CD4-positive, alpha-beta T cell (primary cell): ENCODE results near the gene CAT. TPM values are rescaled to one million over a fixed set of nuclear protein-coding genes. Genes with fewer than 3 reads are reported as not detected.

Source experiments
- ATAC-seq: fragments of 200-7000 bp; cut with Tn5 transposase; one replicate; pipeline ENCODE4 v1.10.0; 2022; ENCODE audit warnings: mild to moderate bottlenecking; ENCODE audit not compliant: poor library complexity
- CTCF ChIA-PET: fragments of 350-600 bp; sonication (Branson Sonifier 250); formaldehyde crosslinking; loops from one replicate; lab custom pipeline; 2021; ENCODE audit warnings: antibody characterized with exemption, inconsistent platforms; lab: Charles Lee
- POLR2A ChIA-PET: fragments of 350-600 bp; sonication (Branson Sonifier 250); formaldehyde crosslinking; loops from one replicate; lab custom pipeline; 2021; ENCODE audit warnings: antibody characterized with exemption, inconsistent platforms; lab: Charles Lee
- DNase-seq, 14 experiments: peaks; one replicate each; pipeline ENCODE4 v3.0.0-alpha.2; 2013 to 2020; ENCODE audit warnings: mixed read lengths in 2 of 14
- H3K27ac ChIP-seq, 2 donors: one replicate each; pipeline versions ENCODE4 v1.5.1 to v1.7.0; 2013; ENCODE audit warnings: low read length in 2 of 2, low read depth in 1 of 2, mild to moderate bottlenecking in 1 of 2
- H3K27me3 ChIP-seq, 2 experiments: 1 replicate in 1 of 2; 2 replicates in 1 of 2; pipeline versions ENCODE4 v1.6.1 to v1.7.0; 2013; ENCODE audit warnings: low read length in 2 of 2, control low read depth in 1 of 2, mild to moderate bottlenecking in 1 of 2, moderate library complexity in 1 of 2; ENCODE audit not compliant: insufficient read depth in 2 of 2, control insufficient read depth in 1 of 2
- H3K36me3 ChIP-seq: one replicate; pipeline ENCODE4 v1.6.1; 2013; ENCODE audit warnings: low read length, control low read depth; ENCODE audit not compliant: insufficient read depth
- H3K4me1 ChIP-seq: one replicate; pipeline ENCODE4 v1.6.1; 2013; ENCODE audit warnings: low read length, control low read depth; ENCODE audit not compliant: insufficient read depth
- H3K4me3 ChIP-seq: one replicate; pipeline ENCODE4 v1.5.1; 2013; ENCODE audit warnings: mild to moderate bottlenecking, low read length, moderate library complexity
- H3K9me3 ChIP-seq, 2 experiments: 1 replicate in 1 of 2; 2 replicates in 1 of 2; pipeline versions ENCODE4 v1.6.1 to v1.7.0; 2013; ENCODE audit warnings: low read length in 2 of 2, mild to moderate bottlenecking in 2 of 2, control low read depth in 1 of 2, moderate library complexity in 1 of 2; ENCODE audit not compliant: control insufficient read depth in 1 of 2, insufficient read depth in 1 of 2
- H3K27ac Mint-ChIP-seq: one replicate; pipeline ENCODE4 v1.8.0; 2020; ENCODE audit warnings: mixed read lengths
- H3K27me3 Mint-ChIP-seq: one replicate; pipeline ENCODE4 v1.8.0; 2021; ENCODE audit warnings: mixed read lengths
- H3K36me3 Mint-ChIP-seq: one replicate; pipeline ENCODE4 v1.8.0; 2021; ENCODE audit warnings: low read depth, mixed read lengths
- H3K4me1 Mint-ChIP-seq: one replicate; pipeline ENCODE4 v1.8.0; 2021; ENCODE audit warnings: low read depth, mixed read lengths
- H3K4me3 Mint-ChIP-seq: one replicate; pipeline ENCODE4 v1.8.0; 2020; ENCODE audit warnings: mild to moderate bottlenecking, mixed read lengths
- H3K9me3 Mint-ChIP-seq: one replicate; pipeline ENCODE4 v1.8.0; 2020; ENCODE audit warnings: mixed read lengths
- intact Hi-C, 2 experiments: fragments of 100-400 bp; cut with DNase I in 1 of 2; cut with micrococcal nuclease in 1 of 2; formaldehyde crosslinking; loops; one replicate each; pipeline versions ENCODE4 v1.15.1 to v1.9.0; 2023 to 2025; cut with DNase I, micrococcal nuclease
- total RNA-seq, 174 experiments: library from RNA in 2 of 174; stranded (reverse) in 2 of 174; gene quantifications; one replicate each; pipeline ENCODE4 v1.2.3 and lab custom pipeline; 2021 to 2026
- TF ChIP-seq, protein P1 (sequence below): fragments of 200-600 bp; IDR thresholded peaks from one replicate; pipeline ENCODE4 v1.8.0; 2022; ENCODE audit warnings: antibody characterized with exemption, mild to moderate bottlenecking

The CAT gene
- total RNA-seq, 2 experiments from 2014 or later = 8.5 to 9.8 TPM

DNA sequence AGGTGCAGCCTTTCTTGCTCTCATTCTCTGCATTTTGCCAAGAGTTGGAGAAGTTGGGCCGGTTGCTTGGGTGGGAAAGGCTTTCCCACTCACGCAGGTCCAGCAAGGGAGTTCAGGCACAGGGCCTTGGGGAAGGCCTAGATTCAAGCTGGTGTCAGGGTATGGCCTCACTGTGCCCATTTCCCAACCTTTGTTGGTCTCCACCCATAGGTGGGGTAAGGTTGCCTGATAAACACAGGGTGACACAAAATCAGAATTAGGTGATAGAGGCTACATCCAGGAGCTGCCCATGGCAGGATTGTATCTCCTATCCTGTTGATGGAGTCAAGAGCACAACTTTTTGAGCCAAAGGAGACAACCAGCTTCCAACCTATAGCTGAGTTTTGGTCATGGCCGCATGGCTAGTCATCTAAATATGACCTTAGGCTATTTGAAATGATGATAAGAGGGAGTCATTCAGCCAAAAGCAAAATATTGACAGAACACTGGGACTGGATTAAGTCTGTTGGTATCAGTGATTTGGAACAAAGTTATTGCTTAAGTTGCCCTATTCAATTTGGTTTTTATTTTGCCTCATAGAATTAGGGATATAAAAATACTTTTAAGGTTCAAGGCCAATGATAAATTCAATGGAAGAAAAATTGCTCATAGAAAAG lies 20.9 kb downstream of the CAT start:
- H3K27me3 Mint-ChIP-seq = no peaks in the 10 kb centered on the region
- POLR2A ChIA-PET = interaction anchor here (0.6 kb wide), 1 partner anchor 387 kb away, joined by 3 read pairs; no protein-coding TSS in a partner anchor
- no peak for DNase-seq
- H3K27ac Mint-ChIP-seq = no peak overlapping the region
- peaks cover 97% of the 10 kb centered on the region for H3K36me3 Mint-ChIP-seq
- no peak for ATAC-seq
- H3K9me3 Mint-ChIP-seq = no peaks in the 10 kb centered on the region
- H3K4me3 Mint-ChIP-seq = no peak overlapping the region
- Histone ChIP-seq H3K4me1 (no peaks in the 10 kb centered on the region), H3K4me3 (no peak overlapping the region), H3K36me3 (peaks cover 78% of the 10 kb centered on the region), H3K27me3 (no peaks in the 10 kb centered on the region), H3K9me3 (no peaks in the 10 kb centered on the region), H3K27ac (no peak overlapping the region)
- H3K4me1 Mint-ChIP-seq = peaks cover 5% of the 10 kb centered on the region
- intact Hi-C loops = no loop called here
- TF ChIP-seq, protein P1, sequence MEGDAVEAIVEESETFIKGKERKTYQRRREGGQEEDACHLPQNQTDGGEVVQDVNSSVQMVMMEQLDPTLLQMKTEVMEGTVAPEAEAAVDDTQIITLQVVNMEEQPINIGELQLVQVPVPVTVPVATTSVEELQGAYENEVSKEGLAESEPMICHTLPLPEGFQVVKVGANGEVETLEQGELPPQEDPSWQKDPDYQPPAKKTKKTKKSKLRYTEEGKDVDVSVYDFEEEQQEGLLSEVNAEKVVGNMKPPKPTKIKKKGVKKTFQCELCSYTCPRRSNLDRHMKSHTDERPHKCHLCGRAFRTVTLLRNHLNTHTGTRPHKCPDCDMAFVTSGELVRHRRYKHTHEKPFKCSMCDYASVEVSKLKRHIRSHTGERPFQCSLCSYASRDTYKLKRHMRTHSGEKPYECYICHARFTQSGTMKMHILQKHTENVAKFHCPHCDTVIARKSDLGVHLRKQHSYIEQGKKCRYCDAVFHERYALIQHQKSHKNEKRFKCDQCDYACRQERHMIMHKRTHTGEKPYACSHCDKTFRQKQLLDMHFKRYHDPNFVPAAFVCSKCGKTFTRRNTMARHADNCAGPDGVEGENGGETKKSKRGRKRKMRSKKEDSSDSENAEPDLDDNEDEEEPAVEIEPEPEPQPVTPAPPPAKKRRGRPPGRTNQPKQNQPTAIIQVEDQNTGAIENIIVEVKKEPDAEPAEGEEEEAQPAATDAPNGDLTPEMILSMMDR = no peak
- CTCF ChIA-PET = no interaction called here

DNA sequence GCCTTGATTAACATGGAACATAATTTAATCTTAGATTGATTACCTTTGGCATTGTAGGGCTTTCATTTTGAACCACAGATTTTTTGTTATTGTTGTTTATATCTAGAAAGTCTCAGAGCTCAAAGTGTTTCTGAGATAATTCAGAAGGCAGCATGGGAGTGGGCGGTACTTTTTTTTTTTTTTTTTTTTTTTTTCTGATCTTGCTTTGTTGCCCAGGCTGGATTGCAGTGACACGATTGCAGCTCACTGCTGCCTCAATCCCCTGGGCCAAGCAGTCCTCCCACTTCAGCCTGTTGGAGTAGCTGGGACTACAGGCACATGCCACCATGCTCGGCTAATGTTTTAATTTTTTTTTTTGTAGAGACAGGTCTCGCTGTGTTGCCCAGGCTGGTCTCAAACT lies 21.5 kb downstream of the CAT start:
- no peak overlapping the region for H3K4me3 Mint-ChIP-seq
- POLR2A ChIA-PET = no interaction called here
- ATAC-seq = no peak
- no peaks in the 10 kb centered on the region for H3K27me3 Mint-ChIP-seq
- H3K9me3 ChIP-seq = no peaks in the 10 kb centered on the region
- H3K36me3 Mint-ChIP-seq = peaks cover 96% of the 10 kb centered on the region
- no peaks in the 10 kb centered on the region for H3K4me1 ChIP-seq
- CTCF ChIA-PET = no interaction called here
- peaks cover 78% of the 10 kb centered on the region for H3K36me3 ChIP-seq
- no peak overlapping the region for H3K27ac Mint-ChIP-seq
- intact Hi-C loops = no loop called here
- H3K27ac ChIP-seq = no peak overlapping the region
- no peaks in the 10 kb centered on the region for H3K27me3 ChIP-seq
- H3K4me3 ChIP-seq = no peak overlapping the region
- H3K9me3 Mint-ChIP-seq = no peaks in the 10 kb centered on the region
- peaks cover 5% of the 10 kb centered on the region for H3K4me1 Mint-ChIP-seq
- TF ChIP-seq, protein P1 = no peak
- DNase-seq = no peak

DNA sequence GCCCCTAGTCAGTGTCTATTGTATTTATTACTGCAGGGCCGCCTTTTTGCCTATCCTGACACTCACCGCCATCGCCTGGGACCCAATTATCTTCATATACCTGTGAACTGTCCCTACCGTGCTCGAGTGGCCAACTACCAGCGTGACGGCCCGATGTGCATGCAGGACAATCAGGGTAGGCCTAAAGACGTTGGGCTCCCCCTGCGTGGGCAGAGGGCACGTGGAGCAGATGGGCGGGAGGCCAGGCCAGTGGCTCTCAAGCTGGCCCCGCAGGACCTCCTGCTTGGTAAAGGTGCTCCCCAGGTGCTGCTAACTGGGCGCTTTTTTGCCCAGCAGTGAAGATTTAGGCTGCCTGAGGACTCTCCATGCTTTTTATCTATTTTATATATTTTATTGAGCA lies 22.5 kb downstream of the CAT start:
- Mint-ChIP-seq H3K27me3 (no peaks in the 10 kb centered on the region), H3K4me3 (no peak overlapping the region), H3K9me3 (peaks cover 3% of the 10 kb centered on the region), H3K27ac (no peak overlapping the region), H3K36me3 (peaks cover 96% of the 10 kb centered on the region), H3K4me1 (peaks cover 5% of the 10 kb centered on the region)
- ChIA-PET POLR2A (no interaction called here), CTCF (no interaction called here)
- Histone ChIP-seq H3K36me3 (peaks cover 78% of the 10 kb centered on the region), H3K4me1 (no peaks in the 10 kb centered on the region), H3K27me3 (no peaks in the 10 kb centered on the region), H3K9me3 (peaks cover 0 to under 1% of the 10 kb centered on the region in 2 experiments), H3K4me3 (no peak overlapping the region), H3K27ac (no peak overlapping the region)
- DNase-seq (no peak), ATAC-seq (no peak)
- TF ChIP-seq, protein P1 = no peak
- intact Hi-C loops = no loop called here
